Measurements from ENCODE around the gene ATP11A.

ATP11A gene

GRCh38 chr13:112756967-112757758, 67.3 kb downstream of the ATP11A start:
- DNase-seq (ENCODE audit: low read depth): no peak
- no peak overlapping the region for H3K4me3 ChIP-seq (replicated peaks; ENCODE audit: low read depth, low read length)
- TF ChIP-seq CTCF (IDR thresholded peaks at IDR 0.05; ENCODE audit: low read length, missing control alignments): no peak

- H3K4me3 ChIP-seq (replicated peaks; ENCODE audit: low read depth, low read length): no peak overlapping the region
- DNase-seq (ENCODE audit: low read depth): no peak
- TF ChIP-seq CTCF (IDR thresholded peaks at IDR 0.05; ENCODE audit: low read length, missing control alignments): no peak
These were observed 67.9 kb downstream of the ATP11A start for GRCh38 chr13:112757759-112758086.

GRCh38 chr13:112759053-112759452, 69.2 kb downstream of the ATP11A start:
- no peak for TF ChIP-seq CTCF (IDR thresholded peaks at IDR 0.05; ENCODE audit: low read length, missing control alignments)
- no peak for DNase-seq (ENCODE audit: low read depth)
- H3K4me3 ChIP-seq (replicated peaks; ENCODE audit: low read depth, low read length): no peak overlapping the region

GRCh38 chr13:112759827-112760226, 70.0 kb downstream of the ATP11A start:
- no peak for TF ChIP-seq CTCF (IDR thresholded peaks at IDR 0.05; ENCODE audit: low read length, missing control alignments)
- H3K4me3 ChIP-seq (replicated peaks; ENCODE audit: low read depth, low read length): no peak overlapping the region
- no peak for DNase-seq (ENCODE audit: low read depth)

GRCh38 chr13:112760435-112760834, 70.6 kb downstream of the ATP11A start:
- DNase-seq (ENCODE audit: low read depth): peak; percentile 46
- TF ChIP-seq CTCF (IDR thresholded peaks at IDR 0.05; ENCODE audit: low read length, missing control alignments): no peak
- no peak overlapping the region for H3K4me3 ChIP-seq (replicated peaks; ENCODE audit: low read depth, low read length)

- no peak overlapping the region for H3K4me3 ChIP-seq (replicated peaks; ENCODE audit: low read depth, low read length)
- no peak for TF ChIP-seq CTCF (IDR thresholded peaks at IDR 0.05; ENCODE audit: low read length, missing control alignments)
- DNase-seq (ENCODE audit: low read depth): no peak
These were observed 71.1 kb downstream of the ATP11A start for GRCh38 chr13:112760931-112761330.

Data from fibroblast of pulmonary artery (primary cell).